HL-60 (cell line): ENCODE results near the gene SULT2B1.

Experiments
- CTCF ChIP-seq: IDR thresholded peaks from one replicate; pipeline ENCODE4 v1.5.1; 2011; ENCODE audit warnings: low read length, control low read depth, inconsistent platforms; ENCODE audit not compliant: insufficient read depth
- POLR2AphosphoS5 ChIP-seq: IDR thresholded peaks from 2 replicates; pipeline ENCODE4 v1.6.1; 2012; ENCODE audit warnings: low read depth
- SPI1 ChIP-seq: IDR thresholded peaks from 2 replicates; pipeline ENCODE4 v1.6.1; 2012; ENCODE audit warnings: low read depth, mild to moderate bottlenecking, borderline replicate concordance

- TF ChIP-seq POLR2AphosphoS5, result peak; percentile 98
- no peak for TF ChIP-seq SPI1
- TF ChIP-seq CTCF, result no peak
Measured at GRCh38 chr19:48618916-48619691, 67.1 kb downstream of the SULT2B1 start, which contains the start of the genes RPL18 and SPHK2.
